ENCODE results near the gene TRIM42.

DNA sequence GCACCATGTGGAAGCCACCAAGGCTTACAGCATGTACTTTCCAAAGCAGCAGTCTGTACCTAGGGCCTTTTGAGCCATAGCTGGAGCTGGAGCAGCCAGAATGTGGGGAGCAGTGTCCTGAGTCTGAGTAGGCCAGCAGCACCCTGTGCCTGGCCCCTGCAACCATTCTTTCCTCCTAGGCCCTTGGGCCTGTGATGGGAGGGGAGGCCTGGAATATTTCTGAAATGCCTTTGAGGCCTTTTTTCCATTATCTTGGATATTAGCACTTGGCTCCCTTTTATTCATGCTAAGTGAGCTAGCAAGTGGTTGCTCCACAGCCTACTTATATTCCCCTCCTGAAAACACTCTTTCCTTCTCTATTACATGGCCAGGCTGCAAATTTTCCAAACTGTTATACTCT is 28.1 kb downstream of the TRIM42 start:
- TF ChIP-seq CTCF (tag by site-specific recombination; IDR thresholded peaks at IDR 0.05) = no peak
- no peak for TF ChIP-seq ZNF132 (tag by site-specific recombination; IDR thresholded peaks at IDR 0.05; ENCODE audit: borderline replicate concordance)
- TF ChIP-seq ZNF266 (tag by site-specific recombination; IDR thresholded peaks at IDR 0.05; ENCODE audit: low read depth) = no peak
- no peak for TF ChIP-seq ZNF670 (tag by site-specific recombination; IDR thresholded peaks at IDR 0.05; ENCODE audit: low read depth)
- TF ChIP-seq ZNF624 (tag by site-specific recombination; IDR thresholded peaks at IDR 0.05) = no peak
- no peak for TF ChIP-seq SCRT2 (tag by site-specific recombination; IDR thresholded peaks at IDR 0.05)
- TF ChIP-seq ZNF645 (tag by site-specific recombination; IDR thresholded peaks at IDR 0.05) = no peak
- no peak for TF ChIP-seq PRDM1 (tag by site-specific recombination; IDR thresholded peaks at IDR 0.05)
- TF ChIP-seq, protein P1, sequence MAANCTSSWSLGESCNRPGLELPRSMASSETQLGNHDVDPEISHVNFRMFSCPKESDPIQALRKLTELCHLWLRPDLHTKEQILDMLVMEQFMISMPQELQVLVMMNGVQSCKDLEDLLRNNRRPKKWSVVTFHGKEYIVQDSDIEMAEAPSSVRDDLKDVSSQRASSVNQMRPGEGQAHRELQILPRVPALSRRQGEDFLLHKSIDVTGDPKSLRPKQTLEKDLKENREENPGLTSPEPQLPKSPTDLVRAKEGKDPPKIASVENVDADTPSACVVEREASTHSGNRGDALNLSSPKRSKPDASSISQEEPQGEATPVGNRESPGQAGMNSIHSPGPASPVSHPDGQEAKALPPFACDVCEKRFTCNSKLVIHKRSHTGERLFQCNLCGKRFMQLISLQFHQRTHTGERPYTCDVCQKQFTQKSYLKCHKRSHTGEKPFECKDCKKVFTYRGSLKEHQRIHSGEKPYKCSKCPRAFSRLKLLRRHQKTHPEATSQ (tag by site-specific recombination; IDR thresholded peaks at IDR 0.05) = no peak
- no peak for TF ChIP-seq GLI2 (tag by site-specific recombination; IDR thresholded peaks at IDR 0.05; ENCODE audit: borderline replicate concordance, low read depth)
- no peak for TF ChIP-seq ZNF274 (IDR thresholded peaks at IDR 0.05; ENCODE audit: low read length)
- no peak for TF ChIP-seq ZNF274 (tag by site-specific recombination; IDR thresholded peaks at IDR 0.05; ENCODE audit: borderline replicate concordance)
- TF ChIP-seq ZNF785 (tag by site-specific recombination; IDR thresholded peaks at IDR 0.05) = no peak
- TF ChIP-seq ZNF600 (tag by site-specific recombination; IDR thresholded peaks at IDR 0.05) = no peak
